HEK293 (cell line): ENCODE results near the gene MPZL2.

Source experiments
- CTCF ChIA-PET: fragments of 350-600 bp; formaldehyde crosslinking; extraction: SDS; loops from one replicate; lab custom pipeline; 2021; ENCODE audit warnings: antibody characterized with exemption; lab: Yijun Ruan, JAX
- POLR2A ChIA-PET: fragments of 300-600 bp; formaldehyde crosslinking; extraction: SDS; loops from one replicate; lab custom pipeline; 2020; ENCODE audit warnings: antibody characterized with exemption, inconsistent platforms; lab: Yijun Ruan, JAX
- H3K27ac ChIP-seq: fragments of 200-500 bp; sonication (Bioruptor generic); 2 replicates; pipeline ENCODE4 v1.5.1; 2014; ENCODE audit warnings: low read depth, low read length, control low read depth, inconsistent platforms; ENCODE audit errors: extremely low read depth
- H3K36me3 ChIP-seq, 2 experiments: fragments of 200-500 bp in 1 of 2; sonication (Bioruptor generic) in 1 of 2; 1 replicate in 1 of 2; 2 replicates in 1 of 2; pipeline ENCODE4 v1.5.1; 2014 to 2017; ENCODE audit warnings: inconsistent platforms in 2 of 2, low read length in 2 of 2; ENCODE audit not compliant: control insufficient read depth in 2 of 2, insufficient read depth in 1 of 2
- H3K4me1 ChIP-seq: fragments of 200-500 bp; sonication (Bioruptor generic); 2 replicates; pipeline ENCODE4 v1.5.1; 2014; ENCODE audit warnings: mild to moderate bottlenecking, low read length, inconsistent platforms; ENCODE audit not compliant: control insufficient read depth, insufficient read depth
- H3K4me3 ChIP-seq: 2 replicates; pipeline ENCODE4 v1.5.1; 2011; ENCODE audit warnings: low read depth, mild to moderate bottlenecking, control low read depth, low read length, moderate library complexity
- H3K9me3 ChIP-seq: fragments of 200-500 bp; sonication (Bioruptor generic); 2 replicates; pipeline ENCODE4 v1.5.1; 2014; ENCODE audit warnings: low read depth, low read length, inconsistent platforms; ENCODE audit not compliant: control insufficient read depth, insufficient read depth
- FEZF1 ChIP-seq: fragments of 450-650 bp; formaldehyde crosslinking; IDR thresholded peaks from 2 replicates; pipeline ENCODE4 v1.5.1; 2016; ENCODE audit warnings: missing biosample characterization, missing genetic modification characterization
- GLI2 ChIP-seq: fragments of 450-650 bp; formaldehyde crosslinking; IDR thresholded peaks from 2 replicates; pipeline ENCODE4; 2017; ENCODE audit warnings: missing biosample characterization, missing genetic modification characterization, low read depth, borderline replicate concordance
- GLIS2 ChIP-seq: fragments of 450-650 bp; formaldehyde crosslinking; IDR thresholded peaks from 2 replicates; pipeline ENCODE4 v1.5.1; 2016; ENCODE audit warnings: missing biosample characterization, missing genetic modification characterization
- KLF1 ChIP-seq: fragments of 450-650 bp; formaldehyde crosslinking; IDR thresholded peaks from 2 replicates; pipeline ENCODE4 v1.5.1; 2016; ENCODE audit warnings: missing biosample characterization, missing genetic modification characterization
- MZF1 ChIP-seq: fragments of 450-650 bp; formaldehyde crosslinking; IDR thresholded peaks from 2 replicates; pipeline ENCODE4 v1.5.1; 2017; ENCODE audit warnings: missing biosample characterization, missing genetic modification characterization, borderline replicate concordance
- SCRT2 ChIP-seq: fragments of 450-650 bp; formaldehyde crosslinking; IDR thresholded peaks from 2 replicates; pipeline ENCODE4 v1.5.1; 2016; ENCODE audit warnings: missing biosample characterization, missing genetic modification characterization
- ZNF202 ChIP-seq: fragments of 450-650 bp; formaldehyde crosslinking; IDR thresholded peaks from 2 replicates; pipeline ENCODE4 v1.5.1; 2016; ENCODE audit warnings: missing biosample characterization, missing genetic modification characterization, borderline replicate concordance
- ZNF239 ChIP-seq: fragments of 450-650 bp; formaldehyde crosslinking; IDR thresholded peaks from 2 replicates; pipeline ENCODE4 v1.5.1; 2016; ENCODE audit warnings: missing biosample characterization, missing genetic modification characterization
- ZNF274 ChIP-seq, 2 experiments: fragments of 200-500 bp in 1 of 2; fragments of 450-650 bp in 1 of 2; sonication (Bioruptor generic) in 1 of 2; formaldehyde crosslinking in 1 of 2; IDR thresholded peaks; 2 replicates each; pipeline versions ENCODE4 v1.5.1 to v1.6.1; 2014 to 2016; ENCODE audit warnings: borderline replicate concordance in 1 of 2, inconsistent platforms in 1 of 2, low read length in 1 of 2, missing biosample characterization in 1 of 2, missing genetic modification characterization in 1 of 2
- ZNF335 ChIP-seq: fragments of 450-650 bp; formaldehyde crosslinking; conservative IDR thresholded peaks from 2 replicates; pipeline ENCODE4 v1.5.1; 2016; ENCODE audit warnings: missing biosample characterization, missing genetic modification characterization
- ZNF548 ChIP-seq: fragments of 450-650 bp; formaldehyde crosslinking; IDR thresholded peaks from 2 replicates; pipeline ENCODE4 v1.5.1; 2016; ENCODE audit warnings: missing biosample characterization, missing genetic modification characterization
- ZNF571 ChIP-seq: fragments of 450-650 bp; formaldehyde crosslinking; IDR thresholded peaks from 2 replicates; pipeline ENCODE4 v1.5.0; 2017; ENCODE audit warnings: missing biosample characterization, missing genetic modification characterization
- ZNF785 ChIP-seq: fragments of 450-650 bp; formaldehyde crosslinking; IDR thresholded peaks from 2 replicates; pipeline ENCODE4 v1.5.1; 2016; ENCODE audit warnings: missing biosample characterization, missing genetic modification characterization
- TF ChIP-seq, protein P1 (sequence below): fragments of 450-650 bp; formaldehyde crosslinking; IDR thresholded peaks from 2 replicates; pipeline ENCODE4 v1.5.0; 2017; ENCODE audit warnings: missing biosample characterization, missing genetic modification characterization, borderline replicate concordance
- TF ChIP-seq, protein P2 (sequence below): fragments of 450-650 bp; formaldehyde crosslinking; IDR thresholded peaks from 2 replicates; pipeline ENCODE4 v1.5.1; 2016; ENCODE audit warnings: missing biosample characterization, missing genetic modification characterization, low read depth
- TF ChIP-seq, protein P3 (sequence below): fragments of 450-650 bp; formaldehyde crosslinking; IDR thresholded peaks from 2 replicates; pipeline ENCODE4 v1.5.1; 2016; ENCODE audit warnings: missing biosample characterization, missing genetic modification characterization
- TF ChIP-seq, protein P4 (sequence below): fragments of 450-650 bp; formaldehyde crosslinking; IDR thresholded peaks from 2 replicates; pipeline ENCODE4 v1.5.1; 2017; ENCODE audit warnings: missing biosample characterization, missing genetic modification characterization
- TF ChIP-seq, protein P5 (sequence below): fragments of 450-650 bp; formaldehyde crosslinking; IDR thresholded peaks from 2 replicates; pipeline ENCODE4 v1.5.1; 2017; ENCODE audit warnings: missing biosample characterization, missing genetic modification characterization

The MPZL2 gene

DNA sequence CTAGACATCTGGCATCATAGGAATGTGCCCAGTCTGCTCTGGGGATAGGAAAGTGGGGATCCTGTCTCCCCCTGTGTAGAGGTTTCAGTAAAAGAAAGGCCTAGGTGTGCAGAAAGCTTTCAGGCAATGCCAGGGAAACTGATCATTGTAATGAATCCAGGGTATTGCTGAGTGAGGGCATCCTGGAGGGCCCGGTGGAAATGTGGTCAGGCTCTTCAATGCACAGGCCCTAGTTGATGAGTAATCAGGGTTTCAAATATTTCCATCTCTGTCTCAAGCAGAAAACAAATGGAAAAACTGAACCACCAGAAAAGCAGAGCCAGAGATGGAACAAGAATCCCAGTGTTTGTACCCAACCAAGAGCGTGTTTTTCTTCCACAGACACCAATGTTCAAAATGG is 42.5 kb upstream of the MPZL2 start:
- CTCF ChIA-PET = interaction anchor here (1.3 kb wide), 1 partner anchor 11 kb away, joined by 6 read pairs; no protein-coding TSS in a partner anchor
- TF ChIP-seq GLI2 (tag by site-specific recombination) = no peak
- TF ChIP-seq SCRT2 (tag by site-specific recombination) = no peak
- TF ChIP-seq, protein P1, sequence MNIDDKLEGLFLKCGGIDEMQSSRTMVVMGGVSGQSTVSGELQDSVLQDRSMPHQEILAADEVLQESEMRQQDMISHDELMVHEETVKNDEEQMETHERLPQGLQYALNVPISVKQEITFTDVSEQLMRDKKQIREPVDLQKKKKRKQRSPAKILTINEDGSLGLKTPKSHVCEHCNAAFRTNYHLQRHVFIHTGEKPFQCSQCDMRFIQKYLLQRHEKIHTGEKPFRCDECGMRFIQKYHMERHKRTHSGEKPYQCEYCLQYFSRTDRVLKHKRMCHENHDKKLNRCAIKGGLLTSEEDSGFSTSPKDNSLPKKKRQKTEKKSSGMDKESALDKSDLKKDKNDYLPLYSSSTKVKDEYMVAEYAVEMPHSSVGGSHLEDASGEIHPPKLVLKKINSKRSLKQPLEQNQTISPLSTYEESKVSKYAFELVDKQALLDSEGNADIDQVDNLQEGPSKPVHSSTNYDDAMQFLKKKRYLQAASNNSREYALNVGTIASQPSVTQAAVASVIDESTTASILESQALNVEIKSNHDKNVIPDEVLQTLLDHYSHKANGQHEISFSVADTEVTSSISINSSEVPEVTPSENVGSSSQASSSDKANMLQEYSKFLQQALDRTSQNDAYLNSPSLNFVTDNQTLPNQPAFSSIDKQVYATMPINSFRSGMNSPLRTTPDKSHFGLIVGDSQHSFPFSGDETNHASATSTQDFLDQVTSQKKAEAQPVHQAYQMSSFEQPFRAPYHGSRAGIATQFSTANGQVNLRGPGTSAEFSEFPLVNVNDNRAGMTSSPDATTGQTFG (tag by site-specific recombination) = no peak
- TF ChIP-seq, protein P2, sequence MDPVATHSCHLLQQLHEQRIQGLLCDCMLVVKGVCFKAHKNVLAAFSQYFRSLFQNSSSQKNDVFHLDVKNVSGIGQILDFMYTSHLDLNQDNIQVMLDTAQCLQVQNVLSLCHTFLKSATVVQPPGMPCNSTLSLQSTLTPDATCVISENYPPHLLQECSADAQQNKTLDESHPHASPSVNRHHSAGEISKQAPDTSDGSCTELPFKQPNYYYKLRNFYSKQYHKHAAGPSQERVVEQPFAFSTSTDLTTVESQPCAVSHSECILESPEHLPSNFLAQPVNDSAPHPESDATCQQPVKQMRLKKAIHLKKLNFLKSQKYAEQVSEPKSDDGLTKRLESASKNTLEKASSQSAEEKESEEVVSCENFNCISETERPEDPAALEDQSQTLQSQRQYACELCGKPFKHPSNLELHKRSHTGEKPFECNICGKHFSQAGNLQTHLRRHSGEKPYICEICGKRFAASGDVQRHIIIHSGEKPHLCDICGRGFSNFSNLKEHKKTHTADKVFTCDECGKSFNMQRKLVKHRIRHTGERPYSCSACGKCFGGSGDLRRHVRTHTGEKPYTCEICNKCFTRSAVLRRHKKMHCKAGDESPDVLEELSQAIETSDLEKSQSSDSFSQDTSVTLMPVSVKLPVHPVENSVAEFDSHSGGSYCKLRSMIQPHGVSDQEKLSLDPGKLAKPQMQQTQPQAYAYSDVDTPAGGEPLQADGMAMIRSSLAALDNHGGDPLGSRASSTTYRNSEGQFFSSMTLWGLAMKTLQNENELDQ (tag by site-specific recombination) = no peak
- no peak for TF ChIP-seq ZNF785 (tag by site-specific recombination)
- TF ChIP-seq, protein P3, sequence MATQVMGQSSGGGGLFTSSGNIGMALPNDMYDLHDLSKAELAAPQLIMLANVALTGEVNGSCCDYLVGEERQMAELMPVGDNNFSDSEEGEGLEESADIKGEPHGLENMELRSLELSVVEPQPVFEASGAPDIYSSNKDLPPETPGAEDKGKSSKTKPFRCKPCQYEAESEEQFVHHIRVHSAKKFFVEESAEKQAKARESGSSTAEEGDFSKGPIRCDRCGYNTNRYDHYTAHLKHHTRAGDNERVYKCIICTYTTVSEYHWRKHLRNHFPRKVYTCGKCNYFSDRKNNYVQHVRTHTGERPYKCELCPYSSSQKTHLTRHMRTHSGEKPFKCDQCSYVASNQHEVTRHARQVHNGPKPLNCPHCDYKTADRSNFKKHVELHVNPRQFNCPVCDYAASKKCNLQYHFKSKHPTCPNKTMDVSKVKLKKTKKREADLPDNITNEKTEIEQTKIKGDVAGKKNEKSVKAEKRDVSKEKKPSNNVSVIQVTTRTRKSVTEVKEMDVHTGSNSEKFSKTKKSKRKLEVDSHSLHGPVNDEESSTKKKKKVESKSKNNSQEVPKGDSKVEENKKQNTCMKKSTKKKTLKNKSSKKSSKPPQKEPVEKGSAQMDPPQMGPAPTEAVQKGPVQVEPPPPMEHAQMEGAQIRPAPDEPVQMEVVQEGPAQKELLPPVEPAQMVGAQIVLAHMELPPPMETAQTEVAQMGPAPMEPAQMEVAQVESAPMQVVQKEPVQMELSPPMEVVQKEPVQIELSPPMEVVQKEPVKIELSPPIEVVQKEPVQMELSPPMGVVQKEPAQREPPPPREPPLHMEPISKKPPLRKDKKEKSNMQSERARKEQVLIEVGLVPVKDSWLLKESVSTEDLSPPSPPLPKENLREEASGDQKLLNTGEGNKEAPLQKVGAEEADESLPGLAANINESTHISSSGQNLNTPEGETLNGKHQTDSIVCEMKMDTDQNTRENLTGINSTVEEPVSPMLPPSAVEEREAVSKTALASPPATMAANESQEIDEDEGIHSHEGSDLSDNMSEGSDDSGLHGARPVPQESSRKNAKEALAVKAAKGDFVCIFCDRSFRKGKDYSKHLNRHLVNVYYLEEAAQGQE (tag by site-specific recombination) = no peak
- TF ChIP-seq, protein P4, sequence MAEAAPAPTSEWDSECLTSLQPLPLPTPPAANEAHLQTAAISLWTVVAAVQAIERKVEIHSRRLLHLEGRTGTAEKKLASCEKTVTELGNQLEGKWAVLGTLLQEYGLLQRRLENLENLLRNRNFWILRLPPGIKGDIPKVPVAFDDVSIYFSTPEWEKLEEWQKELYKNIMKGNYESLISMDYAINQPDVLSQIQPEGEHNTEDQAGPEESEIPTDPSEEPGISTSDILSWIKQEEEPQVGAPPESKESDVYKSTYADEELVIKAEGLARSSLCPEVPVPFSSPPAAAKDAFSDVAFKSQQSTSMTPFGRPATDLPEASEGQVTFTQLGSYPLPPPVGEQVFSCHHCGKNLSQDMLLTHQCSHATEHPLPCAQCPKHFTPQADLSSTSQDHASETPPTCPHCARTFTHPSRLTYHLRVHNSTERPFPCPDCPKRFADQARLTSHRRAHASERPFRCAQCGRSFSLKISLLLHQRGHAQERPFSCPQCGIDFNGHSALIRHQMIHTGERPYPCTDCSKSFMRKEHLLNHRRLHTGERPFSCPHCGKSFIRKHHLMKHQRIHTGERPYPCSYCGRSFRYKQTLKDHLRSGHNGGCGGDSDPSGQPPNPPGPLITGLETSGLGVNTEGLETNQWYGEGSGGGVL (tag by site-specific recombination) = no peak
- TF ChIP-seq GLIS2 = no peak
- TF ChIP-seq, protein P5, sequence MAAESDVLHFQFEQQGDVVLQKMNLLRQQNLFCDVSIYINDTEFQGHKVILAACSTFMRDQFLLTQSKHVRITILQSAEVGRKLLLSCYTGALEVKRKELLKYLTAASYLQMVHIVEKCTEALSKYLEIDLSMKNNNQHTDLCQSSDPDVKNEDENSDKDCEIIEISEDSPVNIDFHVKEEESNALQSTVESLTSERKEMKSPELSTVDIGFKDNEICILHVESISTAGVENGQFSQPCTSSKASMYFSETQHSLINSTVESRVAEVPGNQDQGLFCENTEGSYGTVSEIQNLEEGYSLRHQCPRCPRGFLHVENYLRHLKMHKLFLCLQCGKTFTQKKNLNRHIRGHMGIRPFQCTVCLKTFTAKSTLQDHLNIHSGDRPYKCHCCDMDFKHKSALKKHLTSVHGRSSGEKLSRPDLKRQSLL (tag by site-specific recombination) = no peak
- no peak for TF ChIP-seq ZNF239 (tag by site-specific recombination)
- no peak for TF ChIP-seq ZNF548 (tag by site-specific recombination)
- TF ChIP-seq ZNF571 = no peak
- no peak for TF ChIP-seq ZNF202 (tag by site-specific recombination)
- TF ChIP-seq KLF1 (tag by site-specific recombination) = no peak
- no peak for TF ChIP-seq MZF1 (tag by site-specific recombination)
- TF ChIP-seq ZNF335 (tag by site-specific recombination) = no peak
- no peak for TF ChIP-seq FEZF1
- no peak for TF ChIP-seq ZNF274 (IDR thresholded peaks at IDR 0.05; ENCODE audit: low read length)
- TF ChIP-seq ZNF274 (tag by site-specific recombination; IDR thresholded peaks at IDR 0.05; ENCODE audit: borderline replicate concordance) = no peak
- Histone ChIP-seq H3K36me3 (no peaks in the 10 kb centered on the region), H3K9me3 (no peaks in the 10 kb centered on the region), H3K4me3 (no peak overlapping the region), H3K4me1 (no peaks in the 10 kb centered on the region), H3K27ac (no peak overlapping the region)
- POLR2A ChIA-PET = no interaction called here
